ENCODE results near the gene TRAPPC12.
"Not testable (repeated sequence)": the region's sequence is repeated elsewhere in the genome, so short reads cannot be mapped to it uniquely, and the experiment has no call there.

Gene TRAPPC12

DNA sequence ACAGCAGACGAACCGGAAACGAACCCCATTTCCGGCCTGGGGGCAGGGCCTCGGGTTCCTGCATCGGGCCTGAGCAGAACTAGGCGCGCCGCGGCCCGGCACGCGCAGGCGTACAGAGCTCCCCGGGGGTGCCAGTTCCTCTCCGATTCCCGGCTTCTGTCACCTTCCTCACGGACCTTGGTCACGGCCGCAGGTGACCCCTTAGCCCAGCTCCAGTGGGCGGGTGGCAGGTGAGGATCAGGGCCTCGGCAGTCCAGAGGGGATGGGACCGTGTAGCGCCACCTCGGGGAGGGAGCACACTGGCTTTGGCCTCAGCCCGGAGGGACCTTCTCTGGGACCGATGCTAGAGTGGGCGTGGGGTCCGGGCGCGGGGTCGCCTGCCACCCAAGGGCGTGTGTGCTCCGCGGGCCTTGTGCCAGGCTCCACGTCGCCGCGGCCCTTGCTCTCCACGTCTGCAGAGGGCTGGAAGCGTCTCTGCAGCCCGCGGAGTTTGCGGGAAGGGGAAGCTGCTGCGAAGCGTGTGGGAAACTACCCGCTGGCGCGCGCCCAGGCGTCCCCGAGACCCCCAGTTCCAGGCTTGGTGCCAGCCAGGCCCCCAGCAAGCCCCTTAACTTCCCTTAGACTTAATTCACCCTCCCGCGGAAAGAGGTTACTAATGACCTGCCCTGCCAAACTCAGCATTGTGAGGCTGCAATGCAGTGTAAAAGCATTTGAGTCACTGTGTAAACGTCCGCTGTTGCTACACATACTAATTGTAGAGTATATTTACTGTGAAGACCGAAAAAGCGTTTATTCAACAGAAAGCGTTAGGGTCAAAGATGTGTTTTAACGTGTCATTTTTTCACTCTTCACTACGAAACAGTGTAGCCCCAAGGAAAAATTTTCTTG, at the start of gene TRAPPC12:
Gene TRAPPC12 (plus strand): TSS at position 48 of the 888 bp plus-strand sequence. CDS start 7,930 bp downstream, outside the sequence.
- DNase-seq = peak; percentile 95

DNA sequence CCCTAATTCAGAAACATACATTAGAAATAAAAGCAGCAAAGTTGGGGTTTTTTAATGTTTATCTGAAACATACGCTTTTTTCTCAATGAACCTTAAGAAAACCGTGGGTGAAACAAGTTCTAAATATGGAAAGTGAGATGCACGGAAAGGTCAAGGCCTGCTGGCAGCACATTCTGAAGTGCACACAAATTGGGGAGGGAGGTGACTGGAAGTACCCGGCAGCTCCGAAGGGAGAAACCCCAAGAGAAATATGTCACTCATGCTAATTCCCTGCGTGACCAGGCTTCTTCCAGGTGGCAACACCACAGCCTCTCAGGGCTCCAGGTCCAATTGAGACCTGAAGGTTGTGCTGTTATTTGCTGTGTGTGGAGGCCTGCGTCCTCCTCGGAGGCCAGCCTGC, 47.4 kb upstream of the TRAPPC12 start:
- no peak for DNase-seq

DNA sequence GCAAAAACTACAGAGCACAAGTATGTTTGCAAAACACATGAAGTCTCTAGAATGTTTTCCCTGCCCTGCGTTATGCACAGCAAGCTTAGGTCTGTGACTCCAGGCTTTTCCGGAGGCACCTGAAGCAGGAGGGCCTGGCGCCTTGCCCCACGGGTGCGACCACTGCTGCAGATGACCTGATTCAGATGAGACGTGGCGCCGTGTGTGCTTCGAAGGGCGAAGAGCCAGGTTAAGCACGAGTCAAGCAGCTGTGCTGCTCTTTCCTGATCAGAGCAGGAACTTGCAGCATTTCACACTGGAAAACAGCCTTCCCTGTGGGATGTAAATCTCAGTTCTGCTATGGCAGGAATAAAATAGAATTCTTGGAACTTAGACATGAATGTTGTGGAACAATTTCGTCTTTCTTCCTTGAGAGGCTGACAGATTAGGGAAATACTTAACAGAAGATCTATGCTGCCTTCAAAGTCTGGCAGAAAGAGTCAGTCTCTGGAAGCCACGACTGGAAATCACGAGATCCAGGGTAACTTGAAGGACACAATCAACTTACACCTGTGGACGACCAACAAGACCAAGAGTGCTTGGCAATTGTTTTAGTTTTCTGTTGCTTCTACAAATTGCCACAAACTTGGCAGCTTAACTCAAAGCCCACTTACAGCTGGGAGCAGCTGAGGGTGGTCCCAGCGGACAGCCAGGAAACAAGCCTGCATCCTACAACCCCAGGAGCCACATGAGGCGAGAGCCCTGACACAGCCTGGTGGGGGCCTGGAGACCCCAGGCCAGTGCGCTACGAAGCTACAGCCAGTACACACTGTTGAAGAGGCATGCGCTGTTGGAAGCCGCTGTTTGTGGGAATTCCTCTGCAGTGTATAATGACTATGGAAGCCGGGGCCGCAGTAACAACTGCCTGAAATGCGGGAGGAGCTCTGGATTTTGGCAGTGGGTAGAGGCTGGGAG, 44.8 kb upstream of the TRAPPC12 start:
- no peak for DNase-seq

DNA sequence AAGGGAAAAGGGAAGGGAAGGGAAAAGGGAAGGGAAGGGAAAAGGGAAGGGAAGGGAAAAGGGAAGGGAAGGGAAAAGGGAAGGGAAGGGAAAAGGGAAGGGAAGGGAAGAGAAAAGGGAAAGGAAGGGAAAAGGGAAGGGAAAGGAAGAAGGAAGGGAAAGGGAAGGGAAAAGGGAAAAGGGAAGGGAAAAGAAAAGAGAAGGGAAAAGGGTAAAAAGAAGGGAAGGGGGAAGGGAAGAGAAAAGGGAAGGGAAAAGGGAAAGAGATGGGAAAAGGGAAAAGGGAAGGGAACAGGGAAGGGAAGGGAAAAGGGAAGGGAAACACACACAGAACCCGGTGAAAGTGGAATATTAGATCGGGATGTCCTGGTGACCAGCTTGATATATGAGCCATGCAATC, 42.6 kb upstream of the TRAPPC12 start:
- no peak for DNase-seq

DNA sequence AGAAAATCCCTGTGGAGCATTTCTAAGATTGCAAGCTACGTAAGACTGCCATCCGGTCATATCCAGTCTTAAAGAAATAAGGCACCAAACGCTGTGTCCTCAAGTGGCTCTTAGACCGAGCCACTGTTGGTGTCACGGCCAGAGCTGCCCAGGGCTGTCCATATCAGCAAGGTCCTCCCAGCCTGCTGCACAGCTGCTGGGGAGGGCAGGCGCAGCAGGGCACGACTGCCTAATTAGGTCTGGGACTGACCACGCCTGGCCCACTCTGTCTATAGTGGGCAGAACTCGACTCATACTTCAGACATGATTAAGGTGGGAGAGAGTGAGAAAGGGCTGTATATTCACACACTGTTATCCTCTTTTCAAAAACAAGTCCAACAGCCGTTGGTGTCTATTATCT, 41.2 kb upstream of the TRAPPC12 start:
- no peak for DNase-seq

DNA sequence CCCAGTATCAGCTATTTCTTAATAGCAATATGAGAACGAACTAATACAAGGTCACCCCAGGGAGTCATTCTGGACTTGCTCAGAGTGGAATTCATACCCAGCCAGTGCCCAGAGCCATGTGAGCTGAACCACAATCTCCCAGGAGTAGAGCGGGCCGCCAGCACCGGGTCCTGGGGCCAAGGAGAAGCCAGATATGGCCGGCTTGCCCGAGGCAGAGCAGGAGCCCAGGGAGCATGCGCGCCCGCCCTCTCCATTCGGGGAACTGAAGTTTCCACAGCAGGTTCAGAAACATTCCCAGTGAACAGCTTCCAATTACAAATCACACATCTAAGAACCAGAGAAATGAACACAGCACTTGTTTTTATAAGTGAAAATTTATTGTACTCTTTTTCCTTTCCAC, 39.4 kb upstream of the TRAPPC12 start:
- no peak for DNase-seq

DNA sequence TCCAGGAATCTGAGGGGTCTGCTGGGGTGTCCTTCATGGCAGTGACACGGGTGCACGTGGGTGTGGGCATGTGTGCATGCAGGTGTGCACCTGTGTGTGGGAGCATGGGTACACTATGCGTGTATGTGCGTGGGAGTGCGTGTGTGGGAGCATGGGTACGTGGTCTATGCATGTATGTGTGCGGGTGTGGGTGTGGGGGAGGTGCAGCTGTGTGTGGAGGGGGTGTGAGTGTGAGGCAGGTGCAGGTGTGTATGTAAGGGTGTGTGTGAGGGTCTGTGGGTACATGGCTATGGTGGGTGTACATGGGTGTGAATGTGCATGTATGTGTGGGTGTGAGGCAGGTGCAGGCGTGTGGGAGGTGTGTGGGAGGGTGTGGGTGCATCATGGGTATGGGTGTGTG, 38.2 kb upstream of the TRAPPC12 start:
- DNase-seq = no peak

DNA sequence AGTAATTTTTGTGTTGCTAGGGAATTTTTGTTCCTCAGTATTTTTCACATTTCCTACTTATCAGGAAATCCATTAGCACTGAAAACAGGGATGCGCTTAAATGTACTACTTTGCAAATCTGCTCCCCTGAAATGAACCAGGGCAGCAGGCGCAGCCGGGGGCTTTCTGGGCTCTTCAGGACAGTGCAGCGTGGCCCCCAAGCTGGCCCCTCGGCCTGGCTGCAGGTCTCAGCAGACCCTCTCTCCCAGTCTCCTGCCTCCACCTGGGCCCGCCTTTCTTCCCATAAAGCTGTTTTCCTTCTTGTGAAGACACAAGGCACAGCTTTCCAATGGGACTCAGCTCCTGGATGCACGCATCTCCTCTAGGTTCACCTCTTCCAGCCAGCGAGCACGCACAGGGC, 37.2 kb upstream of the TRAPPC12 start:
- no peak for DNase-seq

DNA sequence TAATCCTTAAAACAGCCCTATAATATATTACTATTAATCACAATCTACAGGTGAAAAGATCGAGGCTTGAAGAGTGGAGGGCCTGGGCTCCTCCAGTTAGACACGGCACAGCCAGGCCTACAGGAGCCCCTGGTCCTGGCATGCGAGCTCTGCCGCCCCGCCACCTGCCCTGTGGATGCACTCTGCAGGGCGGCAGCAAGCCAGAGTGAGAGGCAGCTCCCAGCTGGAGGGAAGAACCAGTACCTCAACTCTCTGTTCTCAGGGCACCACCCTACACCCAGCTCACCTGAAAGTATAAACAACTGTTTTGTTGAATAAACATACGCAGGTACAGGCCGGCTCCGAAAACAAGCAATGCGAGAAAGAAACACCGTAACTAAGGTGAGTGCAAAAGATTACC, 36.5 kb upstream of the TRAPPC12 start:
- DNase-seq = no peak

DNA sequence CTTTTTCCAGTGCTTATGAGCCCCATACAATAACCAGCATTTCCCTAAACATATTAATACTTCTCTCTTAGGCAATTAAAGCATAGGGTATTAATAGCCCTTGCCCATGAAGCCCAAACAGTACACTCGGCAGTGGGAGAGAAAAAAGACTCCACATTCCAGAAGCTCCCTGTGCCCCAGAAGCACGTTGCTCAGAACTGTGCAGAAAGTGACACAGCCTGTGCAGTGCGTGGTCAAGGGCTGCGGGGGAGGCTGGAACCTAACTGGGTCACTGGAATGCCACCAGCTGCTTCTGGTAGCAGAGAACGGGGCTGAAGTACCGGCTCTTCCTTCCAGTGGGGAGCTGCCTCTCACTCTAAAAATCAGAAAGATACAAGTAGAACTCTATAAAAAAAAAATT, 34.6 kb upstream of the TRAPPC12 start:
- DNase-seq = no peak

DNA sequence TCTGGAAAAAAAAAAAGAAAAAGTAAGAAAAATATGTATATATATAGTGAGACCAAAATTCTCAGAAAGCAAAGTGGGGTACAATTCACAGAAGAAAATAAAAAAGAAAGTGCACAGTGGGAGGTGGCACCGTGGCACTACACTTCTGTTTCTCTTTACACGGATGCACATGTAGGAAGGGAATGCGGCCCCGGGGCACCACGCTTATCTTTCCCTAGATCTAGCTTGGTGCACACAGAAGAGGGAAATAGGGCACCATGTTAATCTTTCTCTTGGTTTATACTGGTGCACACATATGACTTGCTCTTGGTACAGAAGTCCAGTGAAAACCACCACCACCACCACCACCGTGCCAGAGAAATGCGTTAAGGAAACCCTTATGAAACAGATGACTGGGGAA, 33.9 kb upstream of the TRAPPC12 start:
- DNase-seq = no peak

DNA sequence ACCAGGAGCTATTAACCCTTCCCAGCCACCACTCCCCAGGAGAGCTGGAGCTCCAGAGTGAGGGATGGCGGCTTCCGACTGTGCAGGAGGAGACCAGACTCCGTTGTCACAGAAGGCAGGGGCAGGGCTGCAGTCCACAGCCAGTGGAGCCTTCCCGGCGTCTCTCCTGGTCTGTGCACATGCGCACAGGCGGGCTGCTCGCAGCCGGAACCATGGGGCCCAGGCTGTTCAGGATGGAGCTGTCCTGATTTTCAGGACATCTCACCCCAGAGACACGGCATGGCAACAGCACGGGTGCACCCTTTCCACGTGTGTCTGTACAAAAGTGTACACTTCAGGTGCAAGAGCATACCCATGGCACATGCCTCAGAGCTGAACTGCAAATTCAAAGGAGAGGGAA, 30.7 kb upstream of the TRAPPC12 start:
- DNase-seq = no peak

DNA sequence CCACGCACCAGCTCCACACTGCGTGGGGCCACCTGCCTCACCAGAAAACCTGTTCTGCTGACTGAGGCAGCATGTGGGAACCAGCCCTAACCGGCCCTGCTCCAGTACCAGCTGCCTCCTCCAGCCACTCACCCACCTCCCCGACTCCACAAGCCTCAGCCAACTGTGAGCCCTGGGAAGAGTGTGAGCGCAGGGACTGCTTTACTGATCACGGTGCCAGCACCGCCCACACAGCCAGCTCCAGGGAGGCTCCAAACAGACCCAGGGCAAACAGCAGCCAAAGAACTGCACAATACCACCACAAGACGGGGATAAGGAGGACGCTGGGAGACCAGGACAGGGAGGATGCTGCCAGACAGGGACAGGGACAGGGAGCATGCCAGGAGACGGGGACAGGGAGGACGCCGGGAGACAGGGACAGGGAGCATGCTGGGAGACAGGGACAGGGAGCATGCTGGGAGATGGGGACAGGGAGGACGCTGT, 30.2 kb upstream of the TRAPPC12 start:
- no peak for DNase-seq

DNA sequence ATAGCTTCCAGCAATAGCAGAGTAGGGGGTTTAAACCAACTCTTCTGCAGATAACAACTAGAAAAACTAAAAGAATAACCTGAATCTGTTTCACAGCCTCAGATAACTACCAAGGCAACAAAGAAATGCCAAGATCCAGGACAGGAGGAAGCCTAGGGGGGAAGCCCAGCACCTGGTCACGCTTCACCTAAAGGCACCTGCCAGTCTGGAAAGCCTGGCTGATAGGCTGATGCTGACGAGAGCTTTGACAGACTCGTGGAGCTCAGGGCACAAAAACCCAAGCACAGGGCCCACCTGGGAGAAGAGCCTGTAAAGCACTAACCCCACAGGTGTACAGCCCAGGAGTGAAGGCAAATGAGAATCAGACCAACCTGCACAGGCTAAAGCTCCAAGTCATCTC, 24.5 kb upstream of the TRAPPC12 start:
- DNase-seq = no peak

DNA sequence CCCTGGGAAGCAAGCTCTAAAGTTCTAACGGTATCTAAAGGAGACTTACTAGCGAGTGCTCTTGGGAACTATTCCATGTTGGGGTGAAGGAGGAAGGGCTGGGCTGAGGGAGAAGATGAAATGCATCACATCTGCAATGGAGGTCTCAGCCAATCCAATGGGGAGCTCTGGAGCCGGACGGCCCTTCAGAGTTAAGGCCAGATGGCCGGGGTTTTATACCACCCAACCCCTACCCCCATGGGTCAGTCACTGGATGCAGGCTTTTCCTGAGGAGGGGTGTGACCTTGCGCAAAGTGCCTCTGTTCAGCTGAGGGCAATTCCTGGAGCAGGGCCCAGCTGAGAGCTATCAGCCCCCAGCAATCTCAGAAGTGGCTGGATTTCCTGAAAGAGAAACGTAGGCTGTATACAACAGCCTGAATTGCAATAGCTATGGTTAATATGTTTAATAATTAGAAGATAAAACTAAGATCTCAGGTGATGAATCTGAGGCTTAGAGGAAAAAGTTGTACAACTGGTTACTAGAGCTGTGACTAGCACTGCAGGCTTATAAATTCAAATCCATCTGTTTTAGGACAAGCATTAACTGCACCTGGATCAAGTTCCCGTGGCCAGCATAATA, 23.4 kb upstream of the TRAPPC12 start:
- DNase-seq = no peak

DNA sequence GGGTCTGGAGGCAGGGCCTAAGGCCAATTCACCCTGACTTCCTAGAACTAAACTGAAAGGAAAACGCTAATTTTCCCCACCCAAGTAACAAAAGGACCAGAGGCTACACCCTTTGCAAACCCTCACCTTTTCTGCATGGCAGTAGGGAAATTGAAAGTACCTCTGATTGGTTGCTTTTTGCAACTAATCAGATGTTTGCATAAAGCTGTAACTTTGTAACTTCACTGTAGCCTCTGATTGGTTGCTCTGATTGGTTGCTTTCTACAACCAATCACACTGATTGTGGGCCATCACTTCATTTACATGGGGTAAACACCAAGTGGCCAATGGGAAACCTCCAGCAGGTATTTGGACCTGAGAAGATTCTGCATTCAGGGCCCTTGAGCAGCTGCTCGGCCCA, 22.7 kb upstream of the TRAPPC12 start:
- DNase-seq = no peak

DNA sequence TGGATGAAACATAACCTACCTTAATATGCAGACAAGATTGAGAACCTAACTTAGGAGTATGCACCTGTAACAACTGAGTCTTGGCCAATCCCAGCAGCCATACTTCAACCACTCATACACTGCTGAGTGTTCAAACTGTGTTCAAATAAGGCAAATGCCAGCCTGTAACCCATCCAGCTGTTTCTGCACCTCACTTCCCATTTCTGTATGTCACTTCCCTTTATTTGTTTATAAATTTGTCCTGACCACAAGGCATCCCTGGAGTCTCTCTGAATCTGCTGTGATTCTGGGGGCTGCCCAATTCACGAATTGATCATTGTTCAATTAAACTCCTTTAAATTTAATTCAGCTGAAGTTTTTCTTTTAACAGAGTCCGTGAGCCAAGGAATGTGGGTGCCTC, 22.0 kb upstream of the TRAPPC12 start:
- not testable (repeated sequence) for DNase-seq

DNA sequence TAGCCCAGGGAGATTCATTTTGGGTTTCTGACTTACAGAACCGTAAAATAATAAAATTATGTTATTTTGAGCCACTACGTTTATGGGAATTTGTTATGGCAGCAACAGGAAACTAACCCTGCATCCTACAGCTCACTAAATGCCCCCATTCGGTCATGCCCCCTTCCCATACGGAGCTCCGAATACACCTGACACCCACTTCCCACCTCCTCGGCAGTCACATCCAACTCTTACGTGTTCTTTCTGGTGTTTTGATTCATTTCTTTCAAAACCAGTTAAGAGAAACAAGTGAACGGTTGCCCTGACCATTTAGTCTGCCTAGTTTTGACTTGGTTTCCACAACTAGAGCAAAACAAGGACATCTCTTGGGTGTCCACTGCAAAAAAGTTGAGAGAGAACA, 21.6 kb upstream of the TRAPPC12 start:
- DNase-seq = no peak

DNA sequence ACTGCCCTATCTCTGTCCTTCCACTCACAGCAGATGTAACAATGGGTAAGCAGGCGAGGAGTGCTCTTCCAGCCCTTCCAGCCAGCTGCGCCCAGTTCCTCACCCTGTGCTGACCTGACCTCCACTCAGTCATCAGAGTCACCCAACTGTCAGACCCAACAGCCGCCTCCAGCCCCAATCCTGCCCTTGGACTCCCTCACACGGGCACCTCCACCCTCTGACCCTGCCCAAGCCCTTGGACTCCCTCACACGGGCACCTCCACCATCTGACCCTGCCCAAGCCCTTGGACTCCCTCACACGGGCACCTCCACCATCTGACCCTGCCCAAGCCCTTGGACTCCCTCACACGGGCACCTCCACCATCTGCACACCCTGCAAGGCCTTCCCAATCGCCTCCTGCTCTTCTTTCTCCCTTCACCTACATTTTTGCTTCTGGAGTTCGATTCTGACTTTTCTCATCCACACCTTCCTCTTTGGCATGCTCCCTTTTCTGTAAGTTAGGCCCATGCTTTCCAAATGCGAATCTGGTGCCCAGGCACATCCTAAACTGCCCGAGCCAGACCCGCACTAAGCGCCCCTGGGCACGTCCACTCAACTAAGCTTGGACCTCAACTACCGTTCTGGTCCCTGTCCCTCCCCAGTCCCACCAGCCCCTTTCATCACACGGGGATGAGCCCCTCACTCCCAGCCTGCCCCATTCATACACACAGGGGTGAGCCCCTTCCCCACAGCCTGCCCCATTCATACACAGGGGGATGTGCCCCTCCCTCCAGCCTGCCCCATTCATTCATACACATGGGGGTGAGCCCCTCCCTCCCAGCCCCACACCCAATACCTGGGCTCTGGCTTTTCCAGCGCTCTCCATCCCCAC, 17.7 kb upstream of the TRAPPC12 start:
- no peak for DNase-seq

DNA sequence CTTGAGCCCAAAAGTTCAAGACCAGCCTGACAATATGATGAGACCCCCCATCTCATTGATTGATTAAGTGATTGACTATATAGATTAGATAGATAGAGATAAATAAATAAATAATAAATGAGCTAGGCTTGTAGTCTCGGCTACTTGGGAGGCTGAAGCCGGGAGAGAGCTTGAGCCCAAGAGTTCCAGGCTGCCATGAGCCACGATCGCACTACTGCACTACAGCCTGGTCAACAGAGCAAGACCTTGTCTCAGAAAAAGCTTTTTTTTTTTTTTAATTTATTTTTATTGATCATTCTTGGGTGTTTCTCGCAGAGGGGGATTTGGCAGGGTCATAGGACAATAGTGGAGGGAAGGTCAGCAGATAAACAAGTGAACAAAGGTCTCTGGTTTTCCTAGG, 14.3 kb upstream of the TRAPPC12 start:
- DNase-seq = no peak

DNA sequence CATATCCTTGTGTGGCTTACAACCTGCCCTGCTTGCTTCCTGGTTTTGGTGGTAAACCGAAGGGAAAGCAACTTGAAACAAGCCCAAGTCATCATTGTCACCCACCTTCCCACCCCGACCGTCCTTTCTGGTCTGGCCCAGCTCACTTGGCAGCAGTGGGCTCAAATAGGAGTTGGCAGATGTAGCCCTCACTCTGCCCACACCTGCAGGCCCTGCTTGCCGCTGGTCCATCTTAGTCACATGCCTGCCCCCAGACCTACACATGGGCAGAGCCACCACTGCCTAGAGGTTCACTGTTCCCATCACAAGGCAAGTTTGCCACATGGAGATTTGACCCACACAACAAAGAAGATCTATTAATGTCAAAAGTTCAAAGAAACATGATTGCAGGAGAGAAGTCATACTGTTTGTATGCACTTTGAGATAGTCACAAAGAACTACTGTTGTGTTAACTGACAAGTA, 11.2 kb upstream of the TRAPPC12 start:
- DNase-seq = no peak

Measured in stimulated activated CD4-positive, alpha-beta T cell treated with anti-CD3 and anti-CD28 coated beads, Interleukin-2, amount 100 ng/mL, for 24 hours (primary cell).